Glutamatergic neuron (in vitro differentiated cells): ENCODE measurements around the gene GPHN. TPM values are rescaled to one million over a fixed set of nuclear protein-coding genes. Genes with fewer than 3 reads are reported as not detected.

Source experiments
- DNase-seq: peaks from one replicate; pipeline ENCODE4 v3.0.0; 2022
- H3K27ac Mint-ChIP-seq: one replicate; pipeline ENCODE4 v1.8.0; 2020; ENCODE audit warnings: mild to moderate bottlenecking, mixed read lengths, inconsistent platforms; ENCODE audit not compliant: unreplicated experiment
- H3K27me3 Mint-ChIP-seq: one replicate; pipeline ENCODE4 v1.8.0; 2020; ENCODE audit warnings: mild to moderate bottlenecking, moderate library complexity, mixed read lengths, inconsistent platforms; ENCODE audit not compliant: unreplicated experiment
- H3K36me3 Mint-ChIP-seq: one replicate; pipeline ENCODE4 v1.8.0; 2020; ENCODE audit warnings: mild to moderate bottlenecking, mixed read lengths, inconsistent platforms; ENCODE audit not compliant: unreplicated experiment
- H3K4me1 Mint-ChIP-seq: one replicate; pipeline ENCODE4 v1.8.0; 2020; ENCODE audit warnings: mild to moderate bottlenecking, low read depth, mixed read lengths, inconsistent platforms; ENCODE audit not compliant: unreplicated experiment
- H3K4me3 Mint-ChIP-seq: one replicate; pipeline ENCODE4 v1.8.0; 2020; ENCODE audit warnings: mild to moderate bottlenecking, mixed read lengths, inconsistent platforms; ENCODE audit not compliant: unreplicated experiment
- H3K9me3 Mint-ChIP-seq: one replicate; pipeline ENCODE4 v1.8.0; 2020; ENCODE audit warnings: mild to moderate bottlenecking, moderate library complexity, mixed read lengths, inconsistent platforms; ENCODE audit not compliant: unreplicated experiment
- CTCF ChIP-seq: fragments of 200-600 bp; sonication (generic); IDR thresholded peaks from one replicate; pipeline ENCODE4 v1.5.0; 2021; ENCODE audit not compliant: partially characterized antibody, unreplicated experiment
- total RNA-seq: library from RNA; stranded (reverse); fragmentation: NEBNext Ultra II Directional; extraction: Animal tissue kit (Norgen Biotek cat#: 25700); gene quantifications from one replicate; pipeline ENCODE4 v1.2.1, GENCODE V29; 2021; ENCODE audit not compliant: unreplicated experiment

The GPHN gene
- total RNA-seq, 1 donor from 2014 or later = 29.8 TPM

GRCh38 chr14:67010602-67011001, 502.7 kb downstream of the GPHN start:
- Mint-ChIP-seq H3K27ac (no peak overlapping the region), H3K27me3 (no peaks in the 10 kb centered on the region), H3K4me1 (no peaks in the 10 kb centered on the region), H3K9me3 (peaks cover 1% of the 10 kb centered on the region), H3K4me3 (no peak overlapping the region), H3K36me3 (no peaks in the 10 kb centered on the region)
- no peak for DNase-seq
- TF ChIP-seq CTCF = no peak

GRCh38 chr14:67016856-67017255, 508.9 kb downstream of the GPHN start:
- no peak for TF ChIP-seq CTCF
- no peak for DNase-seq
- H3K36me3 Mint-ChIP-seq = no peaks in the 10 kb centered on the region
- no peaks in the 10 kb centered on the region for H3K4me1 Mint-ChIP-seq
- no peak overlapping the region for H3K4me3 Mint-ChIP-seq
- no peak overlapping the region for H3K27ac Mint-ChIP-seq
- H3K27me3 Mint-ChIP-seq = no peaks in the 10 kb centered on the region
- no peaks in the 10 kb centered on the region for H3K9me3 Mint-ChIP-seq

- H3K36me3 Mint-ChIP-seq = no peaks in the 10 kb centered on the region
- no peak overlapping the region for H3K4me3 Mint-ChIP-seq
- DNase-seq = no peak
- no peaks in the 10 kb centered on the region for H3K9me3 Mint-ChIP-seq
- no peak for TF ChIP-seq CTCF
- no peaks in the 10 kb centered on the region for H3K4me1 Mint-ChIP-seq
- no peaks in the 10 kb centered on the region for H3K27me3 Mint-ChIP-seq
- H3K27ac Mint-ChIP-seq = no peak overlapping the region
Observed at GRCh38 chr14:67018720-67019119, 510.8 kb downstream of the GPHN start.

- no peak for TF ChIP-seq CTCF
- no peaks in the 10 kb centered on the region for H3K36me3 Mint-ChIP-seq
- no peaks in the 10 kb centered on the region for H3K27me3 Mint-ChIP-seq
- no peak overlapping the region for H3K27ac Mint-ChIP-seq
- no peak overlapping the region for H3K4me3 Mint-ChIP-seq
- DNase-seq = no peak
- no peaks in the 10 kb centered on the region for H3K4me1 Mint-ChIP-seq
- no peaks in the 10 kb centered on the region for H3K9me3 Mint-ChIP-seq
Observed at GRCh38 chr14:67019796-67020195, 511.8 kb downstream of the GPHN start.

- TF ChIP-seq CTCF = no peak
- H3K4me3 Mint-ChIP-seq = no peak overlapping the region
- H3K9me3 Mint-ChIP-seq = peaks cover 4% of the 10 kb centered on the region
- H3K4me1 Mint-ChIP-seq = no peaks in the 10 kb centered on the region
- no peak overlapping the region for H3K27ac Mint-ChIP-seq
- no peak for DNase-seq
- H3K36me3 Mint-ChIP-seq = peaks cover 12% of the 10 kb centered on the region
- no peaks in the 10 kb centered on the region for H3K27me3 Mint-ChIP-seq
Observed at GRCh38 chr14:67031920-67032774, 524.2 kb downstream of the GPHN start.
